ENCODE data around the gene GTPBP6.
"Not testable (repeated sequence)": the region's sequence is repeated elsewhere in the genome, so short reads cannot be mapped to it uniquely, and the experiment has no call there.

Gene GTPBP6

DNA sequence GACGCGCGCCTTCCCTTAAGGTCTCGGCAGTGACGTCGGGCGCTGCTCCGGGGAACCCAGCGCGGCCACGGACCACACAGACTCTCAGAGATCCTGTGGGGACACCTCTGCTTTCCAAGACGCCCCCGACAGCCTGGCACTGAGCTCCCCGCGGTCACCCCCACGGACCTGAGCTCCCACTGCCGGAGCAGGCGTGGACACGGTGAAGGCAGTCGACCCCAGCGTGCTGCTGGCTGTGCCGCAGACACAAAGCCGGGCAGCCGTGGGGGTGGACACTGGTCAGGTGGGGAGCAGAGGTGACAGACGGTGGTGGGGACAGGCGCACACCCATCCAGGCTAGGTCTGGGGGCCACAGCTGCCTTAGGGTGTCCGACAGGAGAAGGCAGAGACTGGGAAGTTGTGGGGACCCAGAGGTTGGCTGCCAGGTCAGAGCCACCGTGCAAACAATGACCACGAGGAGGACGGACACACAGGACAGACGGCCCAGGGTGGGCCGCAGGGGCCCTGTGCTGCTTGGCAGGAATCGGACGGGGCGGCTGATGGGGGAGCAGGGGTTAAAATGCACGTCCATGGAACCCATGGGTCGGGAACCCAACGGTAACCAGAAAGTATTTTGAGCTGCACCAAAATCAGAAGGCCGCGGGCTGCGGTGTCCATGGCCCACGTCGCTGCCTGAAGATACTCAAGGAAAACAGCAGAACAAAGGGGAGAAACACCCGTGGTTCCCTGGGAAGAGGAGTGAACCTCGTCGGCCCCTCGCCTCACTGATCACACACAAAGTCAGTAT, 16.6 kb upstream of the GTPBP6 start:
- DNase-seq, result no peak

DNA sequence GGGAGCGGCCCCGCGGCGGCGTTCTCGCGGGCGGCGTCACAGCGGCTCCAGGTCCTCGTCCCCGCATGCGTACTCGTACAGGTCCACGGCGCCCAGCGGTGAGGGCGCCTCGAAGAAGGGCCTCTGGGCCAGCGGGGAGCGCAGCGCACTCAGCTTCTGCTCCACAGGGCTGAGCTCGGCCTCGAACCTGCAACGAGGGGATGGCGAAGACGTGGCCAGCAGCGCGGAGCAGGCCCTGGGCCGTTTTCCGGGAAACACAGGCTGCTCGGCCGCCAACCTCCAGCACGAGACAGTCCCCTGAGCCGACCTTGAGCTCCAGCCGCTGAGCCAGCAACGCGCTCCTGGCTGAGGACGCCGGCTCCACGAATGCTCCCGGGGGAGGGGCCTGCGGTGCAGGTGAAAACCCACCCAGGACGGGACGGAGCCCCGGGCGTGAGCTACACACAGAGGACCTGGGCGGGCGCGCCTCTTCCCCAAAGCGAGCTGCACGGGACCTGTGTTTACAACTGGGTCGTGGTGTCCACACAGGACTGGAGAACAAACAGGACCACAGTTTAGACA, 15.8 kb upstream of the GTPBP6 start:
- DNase-seq, result no peak

DNA sequence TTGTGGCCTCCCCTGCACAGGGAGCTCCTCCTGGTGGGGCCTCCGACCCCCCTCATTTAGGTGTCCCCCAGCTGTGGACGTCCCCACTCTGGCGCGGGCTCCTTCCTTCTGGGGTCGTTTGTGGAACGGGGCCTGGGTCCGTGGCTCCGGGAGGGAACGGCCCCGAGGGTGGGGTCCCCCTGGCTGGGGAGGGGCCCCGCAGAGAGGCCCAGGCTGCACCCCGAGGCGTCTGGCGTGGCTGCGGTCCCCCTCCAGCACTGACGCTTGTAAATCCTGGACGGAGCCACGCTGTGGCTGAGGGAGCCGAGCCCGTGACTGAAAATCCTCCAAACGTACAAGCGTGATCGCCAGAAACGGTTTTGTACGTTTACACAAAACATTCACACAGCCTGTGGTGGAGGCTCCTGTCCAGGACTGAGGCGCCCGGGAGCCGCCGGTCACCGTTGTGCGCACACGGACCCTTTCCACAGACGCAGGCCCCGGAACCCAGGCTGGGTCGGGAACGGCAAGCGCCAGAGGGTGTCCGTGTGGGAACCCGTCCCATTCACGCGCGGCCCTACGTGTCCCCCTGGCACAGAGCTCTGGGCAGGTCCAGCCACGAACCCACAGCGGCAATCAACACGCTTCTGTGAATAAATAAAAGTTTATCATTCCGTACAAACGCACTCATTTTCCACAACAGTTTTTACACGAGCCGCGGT, 15.2 kb upstream of the GTPBP6 start:
- no peak for DNase-seq

DNA sequence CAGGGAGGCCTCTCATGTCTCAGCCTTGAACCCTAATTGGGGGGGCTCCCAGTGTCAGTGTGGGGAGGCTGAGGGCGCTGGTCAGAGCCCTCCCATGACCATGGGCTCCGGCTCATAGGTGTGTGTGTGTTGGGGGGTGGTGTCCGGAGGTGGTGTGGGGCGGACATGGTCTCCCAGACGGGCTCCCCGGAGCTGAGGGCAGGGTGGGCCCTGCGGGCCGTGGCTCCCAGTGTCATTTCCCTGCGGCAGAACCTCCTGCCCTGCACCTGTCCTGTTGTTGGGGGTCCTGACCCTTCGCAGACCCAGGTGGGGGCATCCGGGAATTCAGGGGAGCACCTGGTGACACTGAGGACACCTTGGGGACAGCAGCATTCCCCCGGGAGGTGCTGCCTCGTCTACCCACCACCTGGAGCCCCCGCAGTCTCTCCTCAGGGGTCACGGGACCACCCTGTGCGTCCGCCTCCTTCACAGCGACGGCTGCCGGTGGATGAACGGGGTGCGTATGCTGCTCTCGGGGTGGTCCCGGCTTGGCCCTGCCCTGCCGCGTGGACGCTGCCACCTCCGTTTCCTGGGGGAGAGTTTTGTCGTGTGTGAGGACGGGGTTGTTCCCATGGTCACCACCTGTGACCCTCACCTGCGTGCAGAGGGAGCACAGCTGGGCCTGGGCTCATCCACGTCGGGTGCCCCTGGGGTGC, 14.5 kb upstream of the GTPBP6 start:
- DNase-seq, result no peak

DNA sequence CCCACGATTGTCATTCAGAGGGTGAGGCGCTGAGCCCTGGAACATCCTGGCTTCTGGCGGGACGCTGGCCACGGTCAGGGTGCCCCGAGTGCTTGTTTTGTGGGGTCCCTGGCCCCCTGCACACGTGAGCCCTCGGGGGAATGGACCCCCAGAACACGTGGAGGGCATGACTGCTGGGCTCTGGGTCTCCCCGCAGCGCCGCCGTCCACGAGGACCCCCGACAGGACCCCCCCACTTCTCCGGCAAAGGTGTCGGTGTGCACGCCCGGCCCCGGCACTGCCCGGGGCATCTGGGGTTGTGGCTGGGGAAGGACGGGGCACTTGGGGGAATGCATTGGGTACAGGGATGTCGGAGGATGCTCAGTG, 13.9 kb upstream of the GTPBP6 start:
- no peak for DNase-seq

DNA sequence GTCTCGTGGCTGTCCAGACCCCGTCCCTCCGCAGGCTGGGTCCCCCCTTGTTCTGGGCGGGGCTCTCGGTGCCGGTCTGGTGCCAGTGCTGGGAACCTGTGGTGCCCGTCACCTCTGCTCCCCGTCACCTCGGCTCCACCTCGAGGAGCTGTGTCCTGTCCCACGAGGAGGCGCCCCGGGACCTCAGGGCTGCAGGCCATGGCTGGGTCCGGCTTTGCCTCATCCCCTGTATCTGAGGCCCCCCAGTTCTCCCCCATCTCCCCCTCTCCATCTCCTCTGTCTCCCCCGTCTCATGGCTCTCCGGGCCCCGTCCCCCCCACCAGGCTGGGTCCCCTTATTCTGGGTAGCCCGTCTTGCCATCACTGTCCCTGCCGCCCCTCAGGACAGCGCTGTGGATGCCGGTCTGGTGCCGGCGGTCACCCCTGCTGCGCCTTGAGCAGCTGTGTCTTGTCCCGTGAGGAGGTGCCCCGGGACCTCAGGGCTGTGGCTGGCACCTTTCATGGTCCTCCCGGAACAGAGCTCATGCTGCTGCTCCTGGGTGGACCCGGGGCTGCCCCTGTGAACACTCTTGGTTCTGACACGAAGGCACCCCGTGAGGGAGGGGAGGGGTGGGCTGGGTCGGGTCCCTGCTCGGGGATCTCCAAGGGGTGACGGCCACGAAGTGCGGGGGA, 13.4 kb upstream of the GTPBP6 start:
- no peak for DNase-seq

DNA sequence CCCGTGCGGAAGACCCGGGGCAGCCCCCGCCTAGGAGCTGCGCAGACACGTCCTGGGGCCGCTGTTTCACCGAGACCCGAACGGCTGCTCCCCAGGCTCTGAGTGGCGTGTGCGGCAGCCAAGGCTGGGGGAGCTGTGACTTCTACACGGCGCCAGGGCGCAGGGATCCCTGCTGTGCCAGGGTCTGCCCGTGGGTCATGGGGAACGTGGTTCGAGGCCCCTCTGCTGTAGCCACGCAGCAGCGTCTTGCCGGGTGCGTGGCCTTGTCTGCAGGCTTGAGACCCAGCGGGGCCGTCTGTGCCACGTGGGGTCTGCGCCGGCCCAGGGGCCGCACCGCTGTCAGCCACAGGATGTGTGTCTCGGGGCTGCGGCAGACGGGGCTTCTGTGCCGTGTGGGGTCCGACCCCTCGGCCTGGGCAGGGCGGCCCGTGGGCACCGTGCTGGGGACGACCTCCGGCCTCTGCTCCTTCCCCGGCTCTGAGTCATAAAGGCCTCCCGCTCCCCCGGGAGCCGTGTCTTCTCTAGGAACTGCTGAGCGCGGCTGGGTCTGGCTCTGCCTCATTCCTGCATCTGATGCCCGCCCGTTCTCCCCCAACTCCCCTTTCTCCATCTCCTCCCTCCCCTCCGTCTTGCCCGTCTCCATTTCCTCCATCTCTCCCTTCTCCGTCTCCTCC, 12.7 kb upstream of the GTPBP6 start:
- peak; percentile 14 for DNase-seq

DNA sequence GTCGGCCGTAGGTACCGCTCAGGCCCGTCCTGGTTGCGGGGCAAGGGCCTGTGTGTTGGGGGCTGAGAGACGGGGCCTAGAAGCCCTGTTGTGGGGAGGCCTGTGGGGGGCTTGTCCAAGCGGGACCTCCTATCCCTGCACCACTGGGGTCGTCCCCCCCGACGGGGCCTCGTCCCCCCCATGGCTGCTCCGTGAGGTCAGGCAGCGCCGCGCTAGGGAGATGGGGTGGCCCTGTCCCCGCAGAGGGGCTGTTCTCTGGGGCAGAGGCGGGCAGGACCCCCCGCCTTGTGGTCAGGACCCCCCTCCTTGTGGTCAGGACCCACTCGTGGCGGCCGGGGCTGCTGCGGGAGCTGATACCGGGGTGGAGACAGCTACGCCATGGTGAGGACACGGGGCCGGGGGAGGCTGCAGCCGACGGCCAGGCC, 12.1 kb upstream of the GTPBP6 start:
- no peak for DNase-seq

DNA sequence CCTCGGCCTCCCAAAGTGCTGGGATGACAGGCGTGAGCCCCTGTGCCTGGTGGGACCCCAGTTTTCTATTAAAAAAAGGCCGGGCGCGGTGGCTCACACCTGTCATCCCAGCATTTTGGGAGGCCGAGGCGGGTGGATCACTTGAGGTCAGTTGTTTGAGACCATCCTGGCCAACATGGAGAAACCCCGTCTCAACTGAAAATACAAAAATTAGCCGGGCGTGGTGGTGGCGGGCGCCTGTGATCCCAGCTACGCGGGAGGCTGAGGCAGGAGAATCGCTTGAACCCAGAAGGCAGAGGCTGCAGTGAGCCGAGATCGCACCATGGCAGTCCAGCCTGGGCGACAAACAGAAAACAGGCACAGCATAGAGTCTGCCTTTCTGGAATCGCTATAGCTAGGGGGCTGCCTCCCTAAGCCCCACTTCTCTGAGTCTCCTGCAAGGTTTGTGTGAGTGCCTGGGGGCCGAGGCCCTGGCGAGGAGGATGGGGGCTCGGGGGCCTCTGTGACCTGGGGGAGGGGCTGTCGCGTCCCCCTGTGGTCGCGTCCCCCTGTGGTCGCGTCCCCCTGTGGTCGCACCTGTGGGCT, 11.6 kb upstream of the GTPBP6 start:
- not testable (repeated sequence) for DNase-seq

DNA sequence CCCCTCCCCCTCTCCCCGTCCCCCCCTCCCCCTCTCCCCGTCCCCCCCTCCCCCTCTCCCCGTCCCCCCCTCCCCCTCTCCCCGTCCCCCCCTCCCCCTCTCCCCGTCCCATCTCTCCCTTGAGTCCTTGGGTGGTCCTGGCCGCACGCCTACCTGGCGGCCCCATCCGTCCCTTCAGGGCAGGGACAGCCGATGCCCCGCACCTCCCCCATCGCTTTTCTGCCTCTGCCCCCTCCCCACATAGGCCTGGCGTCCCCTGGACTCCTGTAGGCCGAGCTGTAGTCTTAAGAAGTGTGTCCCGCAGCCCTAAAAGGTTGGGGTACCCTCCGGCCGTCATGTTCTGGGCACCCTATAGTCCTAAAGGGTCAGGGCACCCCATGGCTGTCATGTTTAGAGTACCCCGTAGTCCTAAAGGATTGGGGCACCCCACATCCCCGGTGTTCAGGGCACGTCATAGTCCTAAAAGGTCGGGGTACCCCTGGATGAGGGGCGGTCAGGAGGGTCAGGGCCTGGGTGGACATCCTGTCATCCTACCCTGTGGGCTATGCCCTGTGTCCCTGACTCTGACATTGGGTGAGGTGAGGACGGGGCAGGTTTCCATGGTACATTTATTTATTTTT, 10.8 kb upstream of the GTPBP6 start:
- no peak for DNase-seq

DNA sequence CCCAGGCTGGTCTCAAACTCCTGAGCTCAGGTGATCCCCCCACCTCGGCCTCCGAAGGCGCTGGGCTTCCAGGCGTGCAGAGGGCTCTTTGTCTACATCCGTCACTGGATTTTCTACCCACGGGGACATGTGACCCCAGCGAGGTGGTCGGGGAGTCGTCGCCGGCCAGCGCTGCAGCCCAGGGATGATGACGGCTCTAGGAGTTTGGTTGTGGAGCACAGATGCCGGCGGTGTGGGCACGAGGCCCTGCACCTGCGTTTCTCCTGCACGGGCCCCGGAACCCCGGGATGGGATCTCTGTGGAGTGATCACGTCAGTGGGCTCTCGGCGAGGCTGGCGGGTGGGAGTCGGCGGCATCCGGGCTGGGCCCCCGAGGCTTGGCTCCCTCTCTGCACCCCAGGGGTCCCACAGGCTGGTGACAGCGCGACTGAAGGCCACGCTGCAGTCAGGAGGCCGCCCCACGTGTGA, 9.1 kb upstream of the GTPBP6 start:
- no peak for DNase-seq

DNA sequence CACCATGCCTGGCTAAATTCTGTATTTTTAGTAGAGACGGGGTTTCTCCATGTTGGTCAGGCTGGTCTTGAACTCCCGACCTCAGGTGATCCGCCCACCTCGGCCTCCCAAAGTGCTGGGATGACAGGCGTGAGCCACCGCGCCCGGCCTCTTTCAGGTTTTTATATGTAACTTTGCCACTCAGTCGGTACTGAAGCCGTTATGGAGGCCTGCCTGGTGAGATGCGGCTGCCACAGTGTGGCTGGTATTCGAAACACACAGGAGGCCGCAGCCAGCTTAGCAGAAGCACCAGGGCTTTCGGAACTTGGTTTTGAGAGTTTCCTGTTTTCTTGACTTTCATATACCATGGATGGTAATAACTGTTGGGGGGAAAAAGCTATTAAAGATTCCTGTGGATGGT, 6.1 kb upstream of the GTPBP6 start:
- DNase-seq, result not testable (repeated sequence)

DNA sequence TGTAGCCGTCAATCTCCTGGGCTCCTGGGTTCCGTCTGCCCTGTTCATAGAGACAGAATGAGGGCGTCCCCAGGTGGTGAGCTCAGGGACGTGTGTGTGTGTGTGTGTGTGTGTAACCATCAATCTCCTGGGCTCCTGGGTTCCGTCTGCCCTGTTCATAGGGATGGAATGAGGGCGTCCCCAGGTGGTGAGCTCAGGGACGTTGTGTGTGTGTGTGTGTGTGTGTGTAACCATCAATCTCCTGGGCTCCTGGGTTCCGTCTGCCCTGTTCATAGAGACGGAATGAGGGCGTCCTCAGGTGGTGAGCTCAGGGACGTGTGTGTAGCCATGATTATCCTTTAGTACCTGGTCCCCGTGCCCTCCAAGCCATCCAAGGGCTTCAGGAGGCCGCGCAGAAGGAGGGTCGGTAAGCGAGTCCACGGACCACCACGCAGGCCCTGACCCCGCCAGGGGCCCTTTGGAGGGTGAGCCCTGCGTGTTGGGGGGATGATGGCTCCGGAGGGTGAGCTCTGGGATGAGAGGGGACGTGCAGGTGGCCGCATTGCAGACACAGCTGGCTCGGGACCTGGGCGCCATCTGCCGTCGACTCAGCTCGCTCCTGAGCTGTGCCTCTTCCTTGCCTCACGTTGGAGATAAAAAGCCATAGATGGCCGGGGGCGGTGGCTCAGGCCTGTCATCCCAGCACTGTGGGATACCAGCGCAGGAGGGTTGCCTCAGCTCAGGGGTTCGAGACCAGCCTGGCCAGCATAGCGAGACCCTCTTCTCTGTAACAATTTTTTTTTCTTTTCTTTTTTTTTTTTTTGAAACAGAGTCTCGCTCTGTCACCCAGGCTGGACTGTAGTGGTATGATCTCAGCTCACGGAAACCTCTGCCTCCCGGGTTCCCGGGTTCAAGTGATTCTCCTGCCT, 5.4 kb upstream of the GTPBP6 start:
- no peak for DNase-seq

DNA sequence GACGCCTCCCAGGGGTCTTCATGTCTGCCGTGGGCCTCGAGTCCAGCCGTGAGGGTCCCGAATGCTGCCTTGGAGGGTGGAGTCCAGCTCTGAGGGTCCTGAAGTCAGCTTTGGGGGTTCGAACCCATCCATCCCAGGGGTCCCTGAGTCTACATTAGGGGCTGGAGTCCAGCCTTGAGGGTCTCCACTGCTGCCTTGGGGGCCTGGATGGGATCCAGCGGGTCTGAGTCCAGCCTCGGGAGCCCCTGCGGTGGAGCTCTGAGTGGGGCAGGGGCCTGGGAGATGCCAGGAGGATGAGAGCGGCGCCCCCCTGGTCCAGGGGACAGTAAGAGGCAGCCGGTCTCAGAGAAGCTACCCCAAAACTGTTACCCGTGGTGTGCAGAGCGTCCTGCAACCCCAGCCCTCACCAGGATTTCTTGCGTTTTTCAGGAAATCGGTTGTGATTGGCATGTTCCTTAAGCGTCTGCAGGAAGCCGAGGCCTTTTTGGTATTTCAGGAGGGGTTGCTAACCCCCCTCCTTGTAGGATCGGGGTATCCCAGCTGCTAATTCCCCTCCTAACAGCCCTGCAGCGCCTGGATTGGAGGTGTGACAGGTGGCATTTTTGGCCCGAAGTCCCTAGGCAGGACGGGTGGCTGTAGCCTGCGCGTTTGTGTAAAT, 1.7 kb upstream of the GTPBP6 start:
- DNase-seq, result no peak

DNA sequence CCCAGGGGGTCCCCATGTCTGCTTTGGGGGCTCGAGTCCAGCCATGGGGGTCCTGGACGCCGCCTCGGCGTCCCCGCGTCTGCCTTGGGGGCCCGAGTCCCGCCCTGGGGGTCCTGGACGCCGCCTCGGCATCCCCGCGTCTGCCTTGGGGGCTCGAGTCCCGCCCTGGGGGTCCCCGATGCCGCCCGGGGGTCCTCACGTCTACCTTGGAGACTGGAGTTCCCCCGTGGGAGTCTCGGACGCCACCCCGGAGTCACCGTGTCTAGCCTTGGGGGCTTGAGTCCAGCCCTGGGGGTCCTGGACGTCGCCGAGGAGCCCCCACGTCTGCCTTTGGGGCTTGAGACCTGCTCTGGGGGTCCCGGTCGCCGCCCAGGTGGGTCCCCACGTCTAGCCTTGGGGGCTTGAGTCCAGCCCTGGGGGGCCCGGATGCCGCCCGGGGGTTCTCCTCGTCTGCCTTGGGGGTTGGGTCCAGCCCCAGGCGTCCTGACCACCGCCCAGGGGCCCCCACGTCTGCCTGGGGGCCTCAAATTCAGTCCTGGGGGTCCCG, 1.1 kb upstream of the GTPBP6 start:
- DNase-seq, result no peak

DNA sequence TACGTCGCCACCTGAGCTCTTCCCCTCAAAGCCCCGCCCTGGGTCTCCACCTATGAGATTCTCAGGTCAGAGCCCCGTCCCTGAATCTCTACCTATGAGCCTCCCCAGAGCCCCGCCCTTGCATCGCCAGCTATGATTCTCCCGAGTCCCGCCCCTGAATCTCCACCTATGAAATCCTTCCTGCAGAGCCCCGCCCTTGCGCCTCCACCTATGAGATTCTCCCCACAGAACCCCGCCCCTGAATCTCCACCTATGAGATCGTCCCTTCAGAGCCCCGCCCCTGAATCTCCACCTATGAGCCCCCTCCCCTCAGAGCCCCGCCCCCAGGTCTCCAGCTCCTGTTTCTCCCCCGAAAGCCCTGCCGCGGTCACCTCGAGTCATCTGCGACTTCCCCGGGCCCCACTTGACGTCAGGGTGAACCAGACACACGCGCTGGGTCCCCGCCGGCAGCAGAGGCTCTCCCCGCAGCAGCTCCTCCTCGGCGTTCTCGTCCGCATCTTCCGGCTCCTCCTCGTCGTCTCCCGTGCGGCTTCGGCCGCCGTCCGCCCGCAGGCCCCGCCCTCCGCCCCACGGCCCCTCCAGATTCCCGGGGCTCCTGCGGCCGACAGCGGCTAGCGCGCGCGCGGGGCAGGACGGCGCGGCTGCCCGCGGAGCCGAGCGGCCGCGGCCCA, 393 bp downstream of the GTPBP6 start:
- DNase-seq, result no peak

DNA sequence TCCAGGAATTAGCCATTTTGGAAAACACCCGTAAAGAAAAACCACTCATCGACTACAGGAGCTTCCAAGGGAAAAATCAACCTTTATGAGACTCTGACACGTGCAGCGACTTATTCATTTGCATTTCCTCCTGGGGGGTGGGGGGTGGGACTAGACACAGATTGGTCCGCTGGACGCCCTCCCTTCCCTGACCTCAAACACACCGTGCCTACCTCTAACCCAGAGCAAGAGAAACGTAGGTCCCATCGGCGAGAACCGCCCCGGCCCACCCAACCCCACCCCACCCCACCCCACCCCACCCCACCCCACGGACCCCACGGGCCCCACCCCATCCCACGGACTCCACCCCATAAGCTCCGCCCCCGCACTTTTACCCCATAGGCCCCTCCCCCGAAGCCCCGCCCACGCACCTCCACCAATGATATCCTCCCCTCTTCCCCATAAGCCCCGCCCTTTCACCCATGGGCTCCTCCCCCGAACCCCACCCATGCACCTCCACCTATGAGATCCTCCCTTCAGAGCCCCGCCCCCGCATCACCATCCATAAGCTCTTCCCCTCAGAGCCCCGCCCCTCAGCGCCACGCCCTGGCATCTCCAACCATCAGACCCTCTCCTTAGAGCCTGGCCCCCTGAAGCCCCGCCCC, 1.1 kb downstream of the GTPBP6 start:
- no peak for DNase-seq

All from NCI-H2171 (cell line).